GM12873 (cell line): ENCODE measurements around the gene TRAK2.

Source experiments
- TF ChIP-seq, protein P1 (sequence below): IDR thresholded peaks from 2 replicates; pipeline ENCODE4 v1.5.1; 2012; ENCODE audit warnings: low read depth, mild to moderate bottlenecking, moderate library complexity, low read length, control low read depth; ENCODE audit not compliant: insufficient read depth; ENCODE audit errors: missing control alignments

The TRAK2 gene

DNA sequence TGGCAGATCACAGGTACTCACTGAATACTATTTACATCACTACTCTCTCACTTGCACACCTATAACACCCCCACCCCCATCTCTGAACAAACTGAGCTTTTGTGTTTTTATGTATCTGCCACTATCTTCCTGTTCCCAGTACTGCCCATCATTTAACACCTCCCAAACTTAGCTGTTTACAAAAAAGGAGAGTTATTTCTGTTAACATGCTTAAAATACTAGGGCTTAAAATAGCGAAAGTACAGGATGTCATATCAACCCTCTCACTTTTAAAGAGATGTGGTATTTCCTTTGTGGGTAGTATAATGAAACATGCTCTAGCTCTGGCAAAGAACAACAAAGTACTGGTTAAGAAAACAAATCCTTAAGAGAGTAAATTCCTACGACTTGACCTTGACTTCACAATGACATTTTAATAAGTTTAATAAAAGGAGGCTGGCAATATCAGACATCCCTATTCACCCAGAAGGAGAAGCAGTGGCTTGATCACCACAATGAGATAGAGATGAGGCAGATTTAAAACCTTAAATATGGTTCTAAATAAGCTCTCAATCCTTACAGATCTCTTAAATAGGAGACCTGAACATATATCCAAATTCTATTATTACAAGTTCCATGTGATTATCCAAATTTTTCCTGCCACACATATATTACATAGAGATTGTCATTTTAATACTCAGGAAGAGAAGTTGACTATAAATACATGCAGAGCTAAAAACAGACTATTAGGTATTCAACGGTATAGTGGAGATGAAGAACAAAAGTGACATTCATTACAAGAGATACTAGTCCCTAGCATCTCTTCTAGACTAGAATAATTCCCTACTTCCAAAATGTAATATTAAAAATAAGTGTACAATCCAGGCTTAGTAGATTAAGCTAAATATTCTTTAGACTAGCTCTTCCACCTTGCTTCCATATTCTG is 36.9 kb downstream of the TRAK2 start:
- TF ChIP-seq, protein P1, sequence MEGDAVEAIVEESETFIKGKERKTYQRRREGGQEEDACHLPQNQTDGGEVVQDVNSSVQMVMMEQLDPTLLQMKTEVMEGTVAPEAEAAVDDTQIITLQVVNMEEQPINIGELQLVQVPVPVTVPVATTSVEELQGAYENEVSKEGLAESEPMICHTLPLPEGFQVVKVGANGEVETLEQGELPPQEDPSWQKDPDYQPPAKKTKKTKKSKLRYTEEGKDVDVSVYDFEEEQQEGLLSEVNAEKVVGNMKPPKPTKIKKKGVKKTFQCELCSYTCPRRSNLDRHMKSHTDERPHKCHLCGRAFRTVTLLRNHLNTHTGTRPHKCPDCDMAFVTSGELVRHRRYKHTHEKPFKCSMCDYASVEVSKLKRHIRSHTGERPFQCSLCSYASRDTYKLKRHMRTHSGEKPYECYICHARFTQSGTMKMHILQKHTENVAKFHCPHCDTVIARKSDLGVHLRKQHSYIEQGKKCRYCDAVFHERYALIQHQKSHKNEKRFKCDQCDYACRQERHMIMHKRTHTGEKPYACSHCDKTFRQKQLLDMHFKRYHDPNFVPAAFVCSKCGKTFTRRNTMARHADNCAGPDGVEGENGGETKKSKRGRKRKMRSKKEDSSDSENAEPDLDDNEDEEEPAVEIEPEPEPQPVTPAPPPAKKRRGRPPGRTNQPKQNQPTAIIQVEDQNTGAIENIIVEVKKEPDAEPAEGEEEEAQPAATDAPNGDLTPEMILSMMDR, result no peak

DNA sequence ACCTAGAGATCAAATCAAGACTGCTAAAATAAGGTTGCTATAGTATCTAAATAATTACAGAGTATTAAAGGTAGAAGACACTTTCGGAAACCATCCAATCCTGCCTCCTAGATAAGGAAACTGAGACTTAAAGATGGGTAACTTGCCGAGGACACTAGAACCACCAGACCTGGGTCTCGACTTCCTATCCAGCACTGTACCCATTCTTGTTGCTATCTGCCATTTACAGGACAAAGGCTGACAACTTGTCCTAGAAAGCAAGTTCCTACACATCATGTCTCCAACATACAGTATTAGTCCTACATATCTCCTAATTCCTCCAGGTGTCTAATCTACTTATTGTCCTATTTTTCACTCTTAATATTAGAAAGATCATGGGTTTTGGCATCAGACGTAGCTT is 37.7 kb downstream of the TRAK2 start:
- TF ChIP-seq, protein P1, result no peak

DNA sequence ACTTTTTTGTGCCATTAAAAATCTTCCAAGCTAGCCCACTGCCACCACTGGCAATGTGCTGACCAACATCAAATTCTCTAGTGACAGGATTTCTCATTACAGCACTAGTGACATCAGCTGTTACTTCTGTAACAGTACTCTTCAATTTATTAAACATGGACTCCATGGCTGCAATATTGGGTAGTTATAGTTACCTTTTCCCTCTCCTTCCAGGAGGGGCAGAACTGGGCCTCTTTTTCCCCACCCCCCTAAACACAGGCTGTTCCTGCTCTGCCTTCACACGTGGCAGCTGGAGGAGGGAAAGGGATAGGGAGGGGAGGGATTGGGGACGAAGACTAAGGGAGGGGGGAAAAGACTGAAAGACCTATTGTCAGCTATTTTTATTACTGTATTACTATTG is 38.1 kb downstream of the TRAK2 start:
- TF ChIP-seq, protein P1, result no peak

DNA sequence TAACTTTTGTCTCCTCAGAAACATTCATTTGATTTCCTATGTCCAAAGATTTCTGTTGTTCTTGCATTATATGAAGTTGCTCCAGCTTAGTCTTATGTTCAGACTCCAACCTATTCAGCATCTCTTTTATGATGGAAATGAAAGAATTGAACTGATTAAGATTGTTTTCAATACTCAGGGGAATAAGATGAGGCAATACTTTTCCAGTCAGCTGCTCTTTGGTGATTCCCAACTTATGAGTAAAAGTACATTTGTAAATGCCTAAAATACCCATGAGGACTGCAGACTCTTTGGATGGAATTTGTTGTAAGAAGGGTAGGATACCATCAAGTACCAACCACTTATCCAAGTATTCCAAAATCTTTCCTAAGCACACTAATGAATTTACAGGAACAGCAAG is 39.8 kb downstream of the TRAK2 start:
- TF ChIP-seq, protein P1, result no peak

DNA sequence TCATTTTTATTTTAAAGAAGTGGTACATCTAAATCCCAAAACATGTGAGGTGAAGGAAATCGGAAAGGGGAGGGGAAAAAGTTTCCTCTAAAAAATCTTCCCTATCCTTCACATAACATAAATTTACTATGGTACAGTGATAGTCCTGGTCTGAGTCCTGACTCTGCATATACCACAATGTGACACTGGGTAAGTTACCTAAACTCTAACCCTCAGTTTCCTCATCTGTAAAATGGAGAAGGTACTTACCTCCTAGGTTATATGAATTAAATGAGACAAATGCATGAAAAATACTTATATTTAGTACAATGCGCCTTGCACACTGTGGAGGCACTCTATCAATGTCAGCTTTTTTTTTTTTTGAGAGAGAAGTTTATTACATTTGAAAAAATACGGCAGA is 42.3 kb downstream of the TRAK2 start:
- TF ChIP-seq, protein P1, result no peak

DNA sequence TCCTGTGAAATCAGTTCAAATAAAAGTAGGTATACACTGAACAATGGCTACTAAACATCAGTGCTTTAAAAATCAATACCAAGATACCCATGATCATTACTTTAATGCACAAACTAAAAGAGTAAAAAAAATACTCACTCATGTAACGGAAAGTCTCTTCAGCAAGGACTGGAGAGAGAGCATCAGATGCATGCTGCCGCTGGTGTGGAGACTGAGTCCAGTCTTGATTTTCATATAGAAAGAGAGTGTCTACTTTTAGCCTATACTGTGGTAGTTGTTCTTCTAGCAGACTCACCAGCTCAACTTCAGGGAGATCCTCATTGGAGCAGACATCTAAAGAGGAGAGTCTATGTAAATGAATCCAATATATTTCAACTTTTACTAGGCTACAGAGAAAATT is 44.0 kb downstream of the TRAK2 start:
- TF ChIP-seq, protein P1, result no peak

DNA sequence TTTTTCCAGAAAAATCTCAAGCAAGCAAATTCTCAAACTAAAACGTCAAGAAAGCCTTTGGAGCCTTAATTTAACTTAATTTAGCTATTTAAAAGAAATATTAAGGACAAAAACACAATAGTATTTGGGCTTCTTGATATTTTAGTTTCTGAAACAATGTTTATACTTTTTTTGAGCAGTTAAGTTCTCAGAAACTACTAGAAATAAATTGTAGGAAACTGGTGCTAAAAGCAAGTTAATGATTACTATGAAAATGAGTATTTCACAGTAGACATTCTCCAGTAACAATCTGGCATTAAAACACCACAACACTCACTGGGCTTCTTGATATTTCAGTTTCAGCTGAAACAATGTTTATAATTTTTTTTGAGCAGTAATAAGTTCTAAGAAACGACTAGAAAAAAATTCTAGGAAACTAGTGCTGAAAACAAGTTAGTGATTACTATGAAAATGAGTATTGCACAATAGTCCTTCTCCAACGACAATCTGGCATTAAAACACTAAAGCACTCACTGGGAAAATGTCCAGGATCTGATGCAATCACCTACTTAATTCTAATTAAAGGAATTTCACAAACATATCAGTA is 45.1 kb downstream of the TRAK2 start:
- TF ChIP-seq, protein P1, result no peak
